ENCODE data around the gene KIF15.
"Not testable (repeated sequence)": the region's sequence is repeated elsewhere in the genome, so short reads cannot be mapped to it uniquely, and the experiment has no call there.

Gene KIF15

DNA sequence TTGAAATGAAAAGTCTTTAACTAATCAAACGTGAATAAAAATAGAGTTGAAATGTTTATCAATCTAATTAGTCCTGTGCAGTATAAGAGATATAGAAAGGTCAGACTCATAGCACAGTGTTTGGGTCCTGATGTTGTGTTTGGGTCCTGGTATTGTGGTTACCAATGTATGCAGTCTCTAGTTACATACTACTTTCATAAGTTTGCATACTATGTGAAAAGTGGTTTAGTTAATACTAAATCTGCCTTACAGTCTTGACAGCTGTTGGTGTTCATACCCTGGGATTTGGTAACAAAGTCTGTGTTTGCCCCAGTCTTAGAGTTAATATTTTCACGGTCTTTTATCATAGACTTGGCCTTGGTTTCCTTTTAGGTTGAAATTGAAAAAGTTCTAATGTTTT lies 41.7 kb downstream of the KIF15 start:
- H3K27me3 ChIP-seq (ENCODE audit: insufficient read depth, low read length, poor library complexity) = no peaks in the 10 kb centered on the region
- ATAC-seq (ENCODE audit: insufficient read depth, low read depth) (no peak), DNase-seq (no peak)
- H3K36me3 ChIP-seq (ENCODE audit: insufficient read depth, low read length) = peaks cover 96% of the 10 kb centered on the region
- no peak overlapping the region for H3K4me3 ChIP-seq (ENCODE audit: low read depth in 1 of 2, low read length in 2 of 2)
- no peak overlapping the region for H3K9ac ChIP-seq (ENCODE audit: low read depth, low read length)
- H2AFZ ChIP-seq (ENCODE audit: low read depth, low read length) = no peak overlapping the region
- H3K9me3 ChIP-seq (ENCODE audit: insufficient read depth, low read length, severe bottlenecking) = no peaks in the 10 kb centered on the region
- no peaks in the 10 kb centered on the region for H3K79me2 ChIP-seq (ENCODE audit: insufficient read depth, low read length)
- H3K4me1 ChIP-seq (ENCODE audit: insufficient read depth, low read length) = no peaks in the 10 kb centered on the region
- no peak overlapping the region for H3K4me2 ChIP-seq (ENCODE audit: insufficient read depth, low read length)
- TF ChIP-seq, protein P1, sequence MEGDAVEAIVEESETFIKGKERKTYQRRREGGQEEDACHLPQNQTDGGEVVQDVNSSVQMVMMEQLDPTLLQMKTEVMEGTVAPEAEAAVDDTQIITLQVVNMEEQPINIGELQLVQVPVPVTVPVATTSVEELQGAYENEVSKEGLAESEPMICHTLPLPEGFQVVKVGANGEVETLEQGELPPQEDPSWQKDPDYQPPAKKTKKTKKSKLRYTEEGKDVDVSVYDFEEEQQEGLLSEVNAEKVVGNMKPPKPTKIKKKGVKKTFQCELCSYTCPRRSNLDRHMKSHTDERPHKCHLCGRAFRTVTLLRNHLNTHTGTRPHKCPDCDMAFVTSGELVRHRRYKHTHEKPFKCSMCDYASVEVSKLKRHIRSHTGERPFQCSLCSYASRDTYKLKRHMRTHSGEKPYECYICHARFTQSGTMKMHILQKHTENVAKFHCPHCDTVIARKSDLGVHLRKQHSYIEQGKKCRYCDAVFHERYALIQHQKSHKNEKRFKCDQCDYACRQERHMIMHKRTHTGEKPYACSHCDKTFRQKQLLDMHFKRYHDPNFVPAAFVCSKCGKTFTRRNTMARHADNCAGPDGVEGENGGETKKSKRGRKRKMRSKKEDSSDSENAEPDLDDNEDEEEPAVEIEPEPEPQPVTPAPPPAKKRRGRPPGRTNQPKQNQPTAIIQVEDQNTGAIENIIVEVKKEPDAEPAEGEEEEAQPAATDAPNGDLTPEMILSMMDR (IDR thresholded peaks at IDR 0.05; ENCODE audit: borderline replicate concordance, extremely low read depth, low read length, poor library complexity, severe bottlenecking) = no peak
- no peak for TF ChIP-seq EZH2 (IDR thresholded peaks at IDR 0.05; ENCODE audit: borderline replicate concordance, low read depth, low read length, severe bottlenecking)
- no peak overlapping the region for H3K27ac ChIP-seq (ENCODE audit: low read length)
- H4K20me1 ChIP-seq (ENCODE audit: insufficient read depth, low read length) = no peaks in the 10 kb centered on the region

DNA sequence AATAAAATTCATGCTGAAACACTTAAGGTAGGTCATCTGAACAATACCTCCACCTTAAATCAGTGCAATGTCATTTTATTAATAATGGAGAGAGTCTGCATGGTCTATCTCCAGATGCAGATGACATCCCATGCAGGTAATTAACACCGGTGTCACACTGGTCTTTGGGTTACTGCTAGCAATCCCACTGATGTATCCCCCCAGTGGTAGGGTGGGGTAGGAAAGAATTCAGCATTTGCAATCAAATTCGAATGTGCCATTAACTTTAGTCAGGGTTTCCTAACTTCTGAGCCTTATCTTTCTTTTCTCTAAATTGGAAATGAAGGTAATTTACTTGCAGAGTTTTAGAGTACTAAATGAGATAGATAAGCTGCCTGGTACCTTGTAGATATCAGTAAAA lies 44.4 kb downstream of the KIF15 start:
- no peak overlapping the region for H3K4me2 ChIP-seq (ENCODE audit: insufficient read depth, low read length)
- H3K4me1 ChIP-seq (ENCODE audit: insufficient read depth, low read length) = no peaks in the 10 kb centered on the region
- TF ChIP-seq, protein P1 (IDR thresholded peaks at IDR 0.05; ENCODE audit: borderline replicate concordance, extremely low read depth, low read length, poor library complexity, severe bottlenecking) = peak; percentile 19
- no peak for TF ChIP-seq EZH2 (IDR thresholded peaks at IDR 0.05; ENCODE audit: borderline replicate concordance, low read depth, low read length, severe bottlenecking)
- ATAC-seq (ENCODE audit: insufficient read depth, low read depth) (no peak), DNase-seq (no peak)
- no peaks in the 10 kb centered on the region for H3K27me3 ChIP-seq (ENCODE audit: insufficient read depth, low read length, poor library complexity)
- no peak overlapping the region for H3K4me3 ChIP-seq (ENCODE audit: low read depth in 1 of 2, low read length in 2 of 2)
- no peaks in the 10 kb centered on the region for H3K9me3 ChIP-seq (ENCODE audit: insufficient read depth, low read length, severe bottlenecking)
- no peak overlapping the region for H3K27ac ChIP-seq (ENCODE audit: low read length)
- no peaks in the 10 kb centered on the region; the same call in 1 of the 2 replicates for H3K79me2 ChIP-seq (ENCODE audit: insufficient read depth, low read length)
- H3K9ac ChIP-seq (ENCODE audit: low read depth, low read length) = no peak overlapping the region
- peaks cover 95% of the 10 kb centered on the region for H3K36me3 ChIP-seq (ENCODE audit: insufficient read depth, low read length)
- no peak overlapping the region for H2AFZ ChIP-seq (ENCODE audit: low read depth, low read length)
- H4K20me1 ChIP-seq (ENCODE audit: insufficient read depth, low read length) = no peaks in the 10 kb centered on the region

DNA sequence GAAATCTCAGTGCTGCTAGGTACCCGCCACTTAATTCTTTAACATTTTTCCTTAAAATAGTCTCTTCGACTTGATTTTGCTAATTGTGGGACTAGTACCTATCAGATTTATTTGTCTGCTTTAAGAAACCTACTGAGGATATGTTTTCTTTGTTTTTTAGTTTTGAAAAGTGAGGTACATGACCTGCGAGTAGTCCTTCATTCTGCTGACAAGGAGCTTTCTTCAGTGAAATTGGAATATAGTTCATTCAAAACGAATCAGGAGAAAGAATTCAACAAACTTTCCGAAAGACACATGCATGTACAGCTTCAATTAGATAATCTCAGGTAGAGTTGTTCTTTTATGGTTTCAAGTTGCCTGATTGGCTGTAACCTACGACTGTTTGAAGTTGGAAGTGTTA lies 53.2 kb downstream of the KIF15 start:
- Histone ChIP-seq H3K4me3 (ENCODE audit: low read depth in 1 of 2, low read length in 2 of 2) (no peak overlapping the region), H3K27me3 (ENCODE audit: insufficient read depth, low read length, poor library complexity) (no peaks in the 10 kb centered on the region), H3K4me1 (ENCODE audit: insufficient read depth, low read length) (no peaks in the 10 kb centered on the region), H3K9me3 (ENCODE audit: insufficient read depth, low read length, severe bottlenecking) (no peaks in the 10 kb centered on the region), H3K36me3 (ENCODE audit: insufficient read depth, low read length) (peaks cover 79% of the 10 kb centered on the region), H4K20me1 (ENCODE audit: insufficient read depth, low read length) (no peaks in the 10 kb centered on the region), H2AFZ (ENCODE audit: low read depth, low read length) (no peak overlapping the region), H3K4me2 (ENCODE audit: insufficient read depth, low read length) (no peak overlapping the region), H3K27ac (ENCODE audit: low read length) (no peak overlapping the region), H3K9ac (ENCODE audit: low read depth, low read length) (no peak overlapping the region), H3K79me2 (ENCODE audit: insufficient read depth, low read length) (peaks cover 15% of the 10 kb centered on the region; the same call in 1 of the 2 replicates)
- TF ChIP-seq, protein P1 (IDR thresholded peaks at IDR 0.05; ENCODE audit: borderline replicate concordance, extremely low read depth, low read length, poor library complexity, severe bottlenecking) = no peak
- TF ChIP-seq EZH2 (IDR thresholded peaks at IDR 0.05; ENCODE audit: borderline replicate concordance, low read depth, low read length, severe bottlenecking) = no peak
- DNase-seq (no peak), ATAC-seq (ENCODE audit: insufficient read depth, low read depth) (no peak)

DNA sequence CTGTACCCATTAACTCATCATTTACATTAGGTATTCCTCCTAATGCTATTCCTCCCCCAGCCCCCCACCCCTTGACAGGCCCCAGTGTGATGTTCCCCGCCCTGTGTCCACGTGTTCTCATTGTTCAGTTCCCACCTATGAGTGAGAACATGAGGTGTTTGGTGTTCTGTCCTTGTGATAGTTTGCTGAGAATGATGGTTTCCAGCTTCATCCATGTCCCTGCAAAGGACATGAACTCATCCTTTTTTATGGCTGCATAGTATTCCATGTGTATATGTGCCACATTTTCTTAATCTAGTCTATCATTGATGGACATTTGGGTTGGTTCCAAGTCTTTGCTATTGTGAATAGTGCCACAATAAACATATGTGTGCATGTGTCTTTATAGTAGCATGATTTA lies 54.7 kb downstream of the KIF15 start:
- not testable (repeated sequence) for H3K4me1 ChIP-seq (ENCODE audit: insufficient read depth, low read length); H3K27me3 ChIP-seq (ENCODE audit: insufficient read depth, low read length, poor library complexity); H3K9me3 ChIP-seq (ENCODE audit: insufficient read depth, low read length, severe bottlenecking); H3K9ac ChIP-seq (ENCODE audit: low read depth, low read length); H3K27ac ChIP-seq (ENCODE audit: low read length); H3K4me2 ChIP-seq (ENCODE audit: insufficient read depth, low read length); H2AFZ ChIP-seq (ENCODE audit: low read depth, low read length); H3K4me3 ChIP-seq (ENCODE audit: low read depth in 1 of 2, low read length in 2 of 2); ATAC-seq (ENCODE audit: insufficient read depth, low read depth); H4K20me1 ChIP-seq (ENCODE audit: insufficient read depth, low read length); DNase-seq
- peaks cover 63% of the 10 kb centered on the region for H3K36me3 ChIP-seq (ENCODE audit: insufficient read depth, low read length)
- peaks cover 15% of the 10 kb centered on the region; the same call in 1 of the 2 replicates for H3K79me2 ChIP-seq (ENCODE audit: insufficient read depth, low read length)

DNA sequence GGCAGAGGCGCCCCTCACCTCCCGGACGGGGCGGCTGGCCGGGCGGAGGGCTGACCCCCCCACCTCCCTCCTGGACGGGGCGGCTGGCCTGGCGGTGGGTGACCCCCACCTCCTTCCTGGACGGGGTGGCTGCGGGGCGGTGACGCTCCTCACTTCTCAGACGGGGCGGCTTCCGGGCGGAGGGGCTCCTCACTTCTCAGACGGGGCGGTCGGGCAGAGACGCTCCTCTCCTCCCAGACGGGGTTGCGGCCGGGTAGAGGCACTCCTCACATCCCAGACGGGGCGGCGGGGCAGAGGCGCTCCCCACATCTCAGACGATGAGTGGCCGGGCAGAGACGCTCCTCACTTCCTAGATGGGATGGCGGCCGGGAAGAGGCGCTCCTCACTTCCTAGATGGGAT lies 59.6 kb downstream of the KIF15 start:
- not testable (repeated sequence) for H3K4me2 ChIP-seq (ENCODE audit: insufficient read depth, low read length); H3K27me3 ChIP-seq (ENCODE audit: insufficient read depth, low read length, poor library complexity); H3K27ac ChIP-seq (ENCODE audit: low read length); H3K9me3 ChIP-seq (ENCODE audit: insufficient read depth, low read length, severe bottlenecking); H3K4me3 ChIP-seq (ENCODE audit: low read depth in 1 of 2, low read length in 2 of 2); H2AFZ ChIP-seq (ENCODE audit: low read depth, low read length); H4K20me1 ChIP-seq (ENCODE audit: insufficient read depth, low read length); DNase-seq; ATAC-seq (ENCODE audit: insufficient read depth, low read depth); H3K4me1 ChIP-seq (ENCODE audit: insufficient read depth, low read length); H3K9ac ChIP-seq (ENCODE audit: low read depth, low read length)
- H3K79me2 ChIP-seq (ENCODE audit: insufficient read depth, low read length) = peaks cover 13% of the 10 kb centered on the region; the same call in 1 of the 2 replicates
- H3K36me3 ChIP-seq (ENCODE audit: insufficient read depth, low read length) = peaks cover 53% of the 10 kb centered on the region

All from DND-41 (cell line).